Measurements from ENCODE around the gene GPR25. TPM values are rescaled to one million over a fixed set of nuclear protein-coding genes. Genes with fewer than 3 reads are reported as not detected.

The GPR25 gene
- total RNA-seq, 1 donor, result 0.84 TPM

Other genes with a start within 250 kb of the GPR25 start
- 16.7 TPM for gene DDX59, start 203.1 kb upstream of the GPR25 start, total RNA-seq
- gene CAMSAP2, start 134.1 kb upstream of the GPR25 start, total RNA-seq, result 2.7 TPM
- under 0.01 TPM for gene INAVA, start 21.9 kb downstream of the GPR25 start, total RNA-seq
- 41.1 TPM for gene KIF21B, start 150.7 kb downstream of the GPR25 start, total RNA-seq
- gene CACNA1S, start 239.4 kb downstream of the GPR25 start, total RNA-seq, result not detected